GM23338 (cell line): Measurements from ENCODE around the gene MPPED1.

ENCODE experiments used
- CREB1 ChIP-seq: fragments of 250-450 bp; sonication (Bioruptor Pico); IDR thresholded peaks from 2 replicates; pipeline ENCODE4 v1.5.0; 2020; ENCODE audit warnings: low read depth, mild to moderate bottlenecking, moderate library complexity
- CTCF ChIP-seq, 2 experiments: fragments of 200-600 bp in 1 of 2; sonication (generic) in 1 of 2; conservative IDR thresholded peaks; 2 replicates each; pipeline versions ENCODE4 v1.5.1 to v1.6.1; 2016 to 2017; ENCODE audit warnings: antibody characterized with exemption in 2 of 2, low read depth in 2 of 2, mild to moderate bottlenecking in 2 of 2, moderate library complexity in 1 of 2
- ETS1 ChIP-seq: IDR thresholded peaks from 2 replicates; pipeline ENCODE4 v1.6.1; 2016; ENCODE audit warnings: antibody characterized with exemption
- POLR2AphosphoS5 ChIP-seq: IDR thresholded peaks from 2 replicates; pipeline ENCODE4 v1.6.1; 2016; ENCODE audit warnings: antibody characterized with exemption, low read depth
- REST ChIP-seq: IDR thresholded peaks from one replicate; pipeline ENCODE4 v1.6.1; 2018; ENCODE audit warnings: antibody characterized with exemption; ENCODE audit not compliant: unreplicated experiment

- TF ChIP-seq CTCF (conservative IDR thresholded peaks at IDR 0.05; ENCODE audit: low read depth in 2 of 2) (no peak), REST (no peak), CREB1 (CRISPR knock-in tag) (no peak), ETS1 (no peak), POLR2AphosphoS5 (no peak)
These were observed 59.9 kb downstream of the MPPED1 start for GRCh38 chr22:43471606-43472135.
